KMS-11 (cell line): ENCODE measurements around the gene POLN.

Experiments
- H2AFZ ChIP-seq: fragments of 200-600 bp; sonication (generic); 2 replicates; pipeline ENCODE4 v1.6.1; 2016; ENCODE audit warnings: antibody characterized with exemption, mixed run types, low read depth
- H3K27ac ChIP-seq: fragments of 200-600 bp; sonication (generic); 2 replicates; pipeline ENCODE4 v1.6.1; 2016; ENCODE audit warnings: mild to moderate bottlenecking, mixed run types
- H3K27me3 ChIP-seq: fragments of 200-600 bp; sonication (generic); 2 replicates; pipeline ENCODE4 v1.6.1; 2017; ENCODE audit warnings: mild to moderate bottlenecking, low read depth, mixed run types, moderate library complexity; ENCODE audit not compliant: insufficient read depth
- H3K36me3 ChIP-seq: fragments of 200-600 bp; sonication (generic); 2 replicates; pipeline ENCODE4 v1.6.1; 2017; ENCODE audit warnings: mild to moderate bottlenecking, mixed run types; ENCODE audit not compliant: insufficient read depth
- H3K4me1 ChIP-seq: fragments of 200-600 bp; sonication (generic); 2 replicates; pipeline ENCODE4 v1.6.1; 2016; ENCODE audit warnings: mild to moderate bottlenecking, low read depth, mixed run types; ENCODE audit not compliant: poor library complexity, severe bottlenecking
- H3K4me2 ChIP-seq: fragments of 200-600 bp; sonication (generic); 2 replicates; pipeline ENCODE4 v1.7.0; 2016; ENCODE audit warnings: mild to moderate bottlenecking, mixed run types
- H3K4me3 ChIP-seq: fragments of 200-600 bp; sonication (generic); IDR thresholded peaks from 2 replicates; pipeline ENCODE4 v1.6.1; 2017; ENCODE audit warnings: low read depth, low read length, mixed read lengths; ENCODE audit not compliant: insufficient read depth
- H3K79me2 ChIP-seq: fragments of 200-600 bp; sonication (generic); 2 replicates; pipeline ENCODE4 v1.6.1; 2016; ENCODE audit warnings: low read depth, mixed run types; ENCODE audit not compliant: insufficient read depth
- H3K9ac ChIP-seq: fragments of 200-600 bp; sonication (generic); 2 replicates; pipeline ENCODE4 v1.6.1; 2016; ENCODE audit warnings: mild to moderate bottlenecking, mixed run types
- H4K20me1 ChIP-seq: fragments of 200-600 bp; sonication (generic); 2 replicates; pipeline ENCODE4 v1.6.1; 2016; ENCODE audit warnings: mild to moderate bottlenecking, mixed run types; ENCODE audit not compliant: insufficient read depth
- CTCF ChIP-seq: fragments of 200-600 bp; sonication (generic); conservative IDR thresholded peaks from 2 replicates; pipeline ENCODE4 v1.6.1; 2017; ENCODE audit warnings: low read depth, mild to moderate bottlenecking, antibody characterized with exemption, low read length, moderate library complexity, mixed read lengths

POLN gene

GRCh38 chr4:2068566-2068965 lies 173.4 kb downstream of the POLN start:
- no peak for TF ChIP-seq CTCF
- no peaks in the 10 kb centered on the region for H4K20me1 ChIP-seq
- H3K79me2 ChIP-seq: no peaks in the 10 kb centered on the region
- no peak overlapping the region for H3K27ac ChIP-seq
- H3K27me3 ChIP-seq: no peaks in the 10 kb centered on the region
- H3K4me3 ChIP-seq: no peak overlapping the region
- H3K4me2 ChIP-seq: no peak overlapping the region
- no peaks in the 10 kb centered on the region for H3K4me1 ChIP-seq
- H3K36me3 ChIP-seq: no peaks in the 10 kb centered on the region
- H3K9ac ChIP-seq: no peak overlapping the region
- H2AFZ ChIP-seq: no peak overlapping the region

- H3K9ac ChIP-seq: no peak overlapping the region
- no peak overlapping the region for H3K27ac ChIP-seq
- H3K36me3 ChIP-seq: no peaks in the 10 kb centered on the region
- H3K4me3 ChIP-seq: no peak overlapping the region
- no peaks in the 10 kb centered on the region for H3K4me1 ChIP-seq
- H2AFZ ChIP-seq: no peak overlapping the region
- no peak overlapping the region for H3K4me2 ChIP-seq
- H4K20me1 ChIP-seq: no peaks in the 10 kb centered on the region
- H3K27me3 ChIP-seq: no peaks in the 10 kb centered on the region
- H3K79me2 ChIP-seq: no peaks in the 10 kb centered on the region
- no peak for TF ChIP-seq CTCF
Observed at GRCh38 chr4:2068198-2068470, 173.8 kb downstream of the POLN start.

GRCh38 chr4:2067446-2068197 lies 174.3 kb downstream of the POLN start:
- no peaks in the 10 kb centered on the region for H3K4me1 ChIP-seq
- no peaks in the 10 kb centered on the region for H3K27me3 ChIP-seq
- TF ChIP-seq CTCF: no peak
- H3K36me3 ChIP-seq: no peaks in the 10 kb centered on the region
- no peak overlapping the region for H3K9ac ChIP-seq
- no peak overlapping the region for H3K27ac ChIP-seq
- H4K20me1 ChIP-seq: no peaks in the 10 kb centered on the region
- no peaks in the 10 kb centered on the region for H3K79me2 ChIP-seq
- no peak overlapping the region for H2AFZ ChIP-seq
- H3K4me2 ChIP-seq: no peak overlapping the region
- H3K4me3 ChIP-seq: no peak overlapping the region

- H3K9ac ChIP-seq: no peak overlapping the region
- H3K4me3 ChIP-seq: no peak overlapping the region
- no peaks in the 10 kb centered on the region for H3K79me2 ChIP-seq
- no peak overlapping the region for H3K4me2 ChIP-seq
- H4K20me1 ChIP-seq: no peaks in the 10 kb centered on the region
- H3K36me3 ChIP-seq: no peaks in the 10 kb centered on the region
- no peak for TF ChIP-seq CTCF
- no peak overlapping the region for H3K27ac ChIP-seq
- no peaks in the 10 kb centered on the region for H3K27me3 ChIP-seq
- H3K4me1 ChIP-seq: no peaks in the 10 kb centered on the region
- no peak overlapping the region for H2AFZ ChIP-seq
Observed at GRCh38 chr4:2066571-2067445, 175.1 kb downstream of the POLN start.
